EL (cell line): ENCODE data around the gene CNOT1.
"Not testable (repeated sequence)": the region's sequence is repeated elsewhere in the genome, so short reads cannot be mapped to it uniquely, and the experiment has no call there.

Experiments
- DNase-seq: peaks from one replicate; pipeline ENCODE4 v3.0.0-alpha.2; 2016

The CNOT1 gene

DNA sequence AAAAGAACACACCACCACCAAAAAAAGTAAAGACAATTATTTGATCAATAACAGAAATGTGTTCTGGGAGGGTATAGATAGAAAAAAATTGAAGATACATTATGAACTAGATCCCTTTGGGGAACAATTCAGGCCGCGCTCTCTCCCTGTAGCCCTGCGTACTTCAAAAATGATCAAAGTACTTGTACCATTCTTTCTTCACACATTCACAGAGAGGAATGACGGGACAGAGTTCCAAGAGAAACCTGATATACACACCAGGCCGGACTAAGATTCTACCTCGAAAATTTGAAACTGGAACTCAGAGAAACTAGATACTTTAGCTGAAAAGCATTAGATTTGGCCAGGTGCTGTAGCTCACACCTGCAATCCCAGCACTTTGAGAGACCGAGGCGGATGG is 50.0 kb downstream of the CNOT1 start:
- no peak for DNase-seq

DNA sequence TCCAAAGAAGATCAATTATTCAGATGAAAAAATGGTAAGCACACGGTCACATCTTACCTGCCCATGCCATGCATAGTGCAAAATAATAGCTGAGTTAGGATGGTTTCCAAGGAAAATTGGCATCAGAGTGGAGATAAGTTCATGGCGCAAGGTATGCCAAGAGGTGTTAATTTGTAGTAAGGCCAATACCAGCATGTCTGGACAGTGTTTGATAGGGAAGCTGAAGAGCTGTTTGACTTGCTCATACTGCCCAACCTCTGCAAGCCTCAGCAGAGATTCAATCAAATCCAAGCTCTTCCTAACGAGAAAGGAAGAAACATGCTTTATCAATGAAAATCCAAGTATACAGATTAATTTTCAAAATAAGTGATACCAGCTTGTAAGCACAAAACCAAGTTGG is 51.0 kb downstream of the CNOT1 start:
- no peak for DNase-seq

DNA sequence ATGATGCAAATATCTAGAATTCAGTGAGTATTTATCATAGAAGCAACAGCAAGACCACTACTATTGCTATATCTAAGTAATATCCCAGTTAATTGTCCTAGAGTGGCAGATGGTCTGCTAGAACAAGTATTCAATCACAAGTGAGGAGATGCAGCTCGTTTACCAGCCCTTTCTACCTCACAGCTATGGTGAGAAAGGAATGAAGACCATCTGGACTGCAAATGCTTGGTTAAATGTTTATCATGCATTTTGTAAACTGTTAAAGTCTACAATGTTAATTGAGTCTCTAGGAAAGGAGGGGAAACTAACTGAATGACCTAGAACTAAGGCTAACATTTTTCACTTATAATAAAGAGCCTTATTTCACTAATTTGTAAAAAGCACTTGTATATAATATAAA is 52.5 kb downstream of the CNOT1 start:
- DNase-seq: no peak

DNA sequence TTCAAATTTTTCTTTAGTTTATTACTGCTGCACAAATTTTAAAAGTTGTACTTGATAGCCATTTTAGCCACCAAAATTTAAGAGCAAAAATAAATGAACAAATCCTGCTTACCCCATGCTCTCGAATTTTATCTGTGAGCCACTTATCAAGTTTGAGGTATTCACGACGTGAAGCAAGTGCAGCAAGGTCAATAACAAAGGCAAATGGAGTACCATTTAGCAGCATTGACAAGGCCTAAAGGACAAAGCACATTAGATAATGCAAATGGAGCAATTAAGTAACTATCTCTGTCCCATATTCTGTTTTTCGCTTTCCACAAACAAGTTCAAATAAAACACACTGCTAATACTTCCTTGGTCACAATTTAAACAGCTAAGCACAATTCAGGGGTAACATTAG is 54.7 kb downstream of the CNOT1 start:
- DNase-seq: no peak

- DNase-seq: not testable (repeated sequence)
Measured at GRCh38 chr16:58565697-58566096, 63.9 kb downstream of the CNOT1 start.

DNA sequence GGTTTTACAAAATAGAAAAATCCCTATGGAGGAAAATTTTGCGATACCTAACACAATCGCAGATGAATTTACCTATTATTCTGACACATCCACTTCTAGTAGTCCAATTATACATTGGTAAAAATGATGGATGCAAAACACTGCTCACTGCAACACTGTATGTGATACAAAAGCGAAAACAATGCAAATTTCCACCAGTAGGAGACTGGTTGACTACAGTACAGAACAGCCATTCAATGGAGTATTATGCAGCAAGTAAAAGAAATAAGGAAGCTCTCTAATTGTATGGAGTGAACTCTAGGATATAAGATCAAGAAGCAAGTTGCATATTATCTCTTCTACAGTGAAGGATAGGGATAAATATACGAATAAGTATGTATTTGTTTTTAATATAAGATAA is 65.9 kb downstream of the CNOT1 start:
- no peak for DNase-seq

- DNase-seq: peak; percentile 68
Measured at GRCh38 chr16:58563235-58563634, 66.4 kb downstream of the CNOT1 start.

DNA sequence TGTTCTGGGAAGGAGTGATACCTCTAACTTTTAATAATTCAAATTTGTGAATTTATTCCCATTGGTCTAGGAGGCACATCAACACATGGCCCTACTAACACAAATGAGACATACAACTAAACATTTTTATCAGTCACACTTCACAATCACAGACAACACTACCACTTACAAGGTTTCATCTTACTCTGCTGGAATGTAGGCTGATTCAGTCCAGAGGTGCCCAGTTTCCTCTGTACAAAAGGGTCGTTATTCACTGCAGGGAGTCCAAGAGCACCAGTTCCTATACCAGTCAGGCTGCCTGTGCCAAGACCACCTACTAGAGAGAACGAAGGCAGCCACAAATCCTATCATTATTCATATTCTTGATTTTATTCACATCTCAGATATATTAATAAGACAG is 72.9 kb downstream of the CNOT1 start:
- peak; percentile 13 for DNase-seq

- no peak for DNase-seq
Measured at GRCh38 chr16:58551496-58551895, 78.1 kb downstream of the CNOT1 start.

DNA sequence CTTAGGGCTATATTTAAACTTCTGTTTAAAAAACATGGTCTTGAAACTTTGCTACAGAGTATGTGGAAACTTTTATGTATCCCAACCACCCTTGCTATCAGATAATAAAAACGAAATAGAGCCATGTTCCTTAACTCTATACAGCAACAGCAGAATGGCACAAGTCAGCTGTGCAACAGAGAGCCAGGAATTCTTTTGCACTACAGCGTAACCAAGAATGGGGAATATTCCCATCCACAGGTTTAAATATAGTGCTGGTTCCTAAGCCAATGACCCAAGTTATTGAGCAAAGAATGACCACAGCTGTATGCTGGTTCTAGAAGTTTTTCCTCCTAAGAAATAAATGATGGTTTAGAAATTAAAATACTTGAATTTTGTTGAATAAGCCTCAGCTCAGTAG is 81.2 kb downstream of the CNOT1 start:
- DNase-seq: no peak

DNA sequence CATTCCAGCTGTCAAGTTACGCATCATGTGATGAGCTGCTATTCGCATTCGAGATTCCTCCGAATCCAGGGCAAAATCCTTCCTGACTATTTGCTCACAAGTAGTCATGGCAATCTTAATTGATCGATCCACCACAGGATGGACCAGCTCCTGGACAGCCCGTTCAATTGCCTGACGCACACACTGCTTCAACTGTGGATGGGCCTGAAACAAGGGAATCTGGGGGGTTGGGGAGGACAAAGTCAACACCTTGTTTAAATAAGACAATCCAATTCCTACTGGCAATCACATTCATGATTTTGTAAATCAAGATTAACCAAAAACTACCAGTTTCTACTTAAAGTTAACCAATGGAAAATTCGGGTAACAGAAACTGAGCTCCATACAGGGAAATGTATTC is 85.9 kb downstream of the CNOT1 start:
- DNase-seq: no peak

DNA sequence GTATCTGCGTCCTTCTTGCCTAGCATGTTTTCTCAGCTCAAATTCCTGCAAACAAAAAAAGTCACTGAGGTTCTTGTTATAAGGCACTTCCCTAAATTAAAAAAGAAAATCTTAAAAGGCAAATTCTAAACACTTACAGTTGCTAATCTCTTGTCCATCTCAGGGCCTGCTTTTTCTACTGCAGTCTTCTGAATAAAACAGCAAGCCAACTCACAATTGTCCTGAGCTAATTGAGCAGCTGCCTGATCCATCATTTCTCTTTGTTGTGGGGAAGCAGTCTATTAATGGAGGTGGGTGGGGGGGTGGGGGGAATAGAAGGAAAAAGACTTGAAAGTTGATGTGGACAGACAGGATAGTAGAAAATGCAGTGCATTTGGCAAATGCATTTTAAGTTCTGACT is 87.3 kb downstream of the CNOT1 start:
- no peak for DNase-seq

DNA sequence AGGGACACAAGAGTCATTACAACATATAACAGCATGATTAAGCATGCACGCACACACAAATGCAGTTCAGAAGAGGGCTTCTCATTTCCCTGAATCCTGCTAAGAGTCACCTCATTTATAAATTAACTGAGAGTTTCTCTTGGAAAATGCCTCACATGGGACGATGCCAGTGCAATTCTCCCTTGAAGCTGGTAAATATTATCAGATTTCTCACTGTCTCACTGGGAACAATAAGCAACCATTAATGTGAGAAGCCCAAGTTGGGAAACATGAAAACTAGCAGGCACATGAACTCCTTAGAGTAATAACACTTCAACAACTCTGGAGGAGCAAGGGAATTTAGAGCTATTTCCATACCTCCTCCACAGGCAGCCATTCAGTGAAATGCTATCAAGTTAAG is 87.9 kb downstream of the CNOT1 start:
- no peak for DNase-seq

GRCh38 chr16:58537124-58537906 is 92.3 kb downstream of the CNOT1 start:
- DNase-seq: no peak

- no peak for DNase-seq
Measured at GRCh38 chr16:58536278-58536677, 93.3 kb downstream of the CNOT1 start.

- no peak for DNase-seq
Measured at GRCh38 chr16:58535100-58535499, 94.5 kb downstream of the CNOT1 start.

- DNase-seq: no peak
Measured at GRCh38 chr16:58533751-58534470, 95.7 kb downstream of the CNOT1 start.

- no peak for DNase-seq
Measured at GRCh38 chr16:58532414-58532813, 97.2 kb downstream of the CNOT1 start.

DNA sequence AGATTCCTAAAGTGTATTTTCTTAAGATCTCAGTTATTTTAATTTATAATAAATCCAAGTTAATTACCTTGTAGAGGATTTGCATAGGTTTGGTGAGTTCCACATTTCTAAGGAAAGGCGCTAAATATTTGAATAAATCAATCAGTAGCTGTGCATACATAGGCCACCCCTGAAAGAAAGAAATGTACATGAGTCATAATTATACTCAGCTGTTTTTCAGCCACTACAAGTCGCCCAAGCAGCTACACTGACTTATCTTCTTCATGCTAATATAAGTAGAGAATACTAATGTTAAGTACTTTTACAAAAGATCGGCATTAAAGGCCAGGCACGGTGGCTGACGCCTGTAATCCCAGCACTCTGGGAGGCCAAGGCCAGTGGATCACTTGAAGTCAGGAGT is 99.4 kb downstream of the CNOT1 start:
- DNase-seq: no peak

GRCh38 chr16:58519707-58520106 is 109.9 kb downstream of the CNOT1 start:
- no peak for DNase-seq

GRCh38 chr16:58518980-58519368 is 110.7 kb downstream of the CNOT1 start:
- DNase-seq: no peak

- no peak for DNase-seq
Measured at GRCh38 chr16:58518083-58518979, 111.3 kb downstream of the CNOT1 start.

DNA sequence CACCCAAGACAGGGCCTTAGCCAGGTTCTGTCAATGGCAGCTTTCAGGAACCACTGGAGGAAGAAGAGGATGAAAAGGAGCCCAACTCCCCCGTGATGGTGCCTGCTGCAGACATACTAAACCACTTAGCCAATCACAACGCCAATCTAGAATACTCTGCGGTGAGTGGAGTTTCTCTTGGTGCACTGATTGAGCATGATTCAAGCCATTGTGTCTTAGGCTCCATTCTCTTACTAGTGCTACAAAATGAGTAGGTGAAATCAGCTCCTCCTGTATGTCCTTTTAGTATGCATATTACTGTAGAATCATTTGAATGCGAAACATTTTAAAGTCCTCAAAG is 112.9 kb downstream of the CNOT1 start:
- DNase-seq: no peak
